NB4 (cell line): ENCODE results near the gene BTG1.

Source experiments
- CTCF ChIP-seq: IDR thresholded peaks from one replicate; pipeline ENCODE4 v1.5.1; 2012; ENCODE audit warnings: low read depth, low read length
- MAX ChIP-seq: IDR thresholded peaks from 2 replicates; pipeline ENCODE4 v1.6.1; 2011; ENCODE audit warnings: low read depth, low read length
- MYC ChIP-seq: IDR thresholded peaks from 2 replicates; pipeline ENCODE4 v1.6.1; 2011; ENCODE audit warnings: low read depth, low read length
- POLR2A ChIP-seq: IDR thresholded peaks from 2 replicates; pipeline ENCODE4 v1.6.1; 2011; ENCODE audit warnings: mild to moderate bottlenecking; ENCODE audit not compliant: insufficient read length; ENCODE audit errors: extremely low read depth

GRCh38 chr12:92144631-92145480 lies 790 bp downstream of the BTG1 start:
- TF ChIP-seq CTCF = peak; percentile 0
- peak; percentile 14 for TF ChIP-seq POLR2A
- no peak for TF ChIP-seq MAX
- TF ChIP-seq MYC = no peak
